Small intestine (tissue), 7 donors: ENCODE results near the gene MAP9. TPM values are rescaled to one million over a fixed set of nuclear protein-coding genes. Genes with fewer than 3 reads are reported as not detected.
A peak's percentile ranks its signal among the peaks of the same experiment; 100 is the strongest.

Experiments used
- DNase-seq, 2 donors: peaks; one replicate each; pipeline versions ENCODE4 v3.0.0 to v3.0.0-alpha.2; 2013
- FAIRE-seq: peaks from 2 replicates; lab custom pipeline; 2012; peaks lifted over from hg19 to GRCh38; lab: Jason Lieb, UNC
- H3K27ac ChIP-seq, 3 donors: one replicate each; pipeline ENCODE4 v1.5.1; 2013; ENCODE audit warnings: low read length in 2 of 3, mild to moderate bottlenecking in 2 of 3, control low read depth in 1 of 3, inconsistent platforms in 1 of 3, low read depth in 1 of 3, moderate library complexity in 1 of 3
- H3K27me3 ChIP-seq, 3 donors: one replicate each; pipeline ENCODE4 v1.6.1; 2013; ENCODE audit warnings: low read length in 3 of 3, inconsistent platforms in 1 of 3; ENCODE audit not compliant: control insufficient read depth in 3 of 3, insufficient read depth in 3 of 3
- H3K36me3 ChIP-seq, 3 donors: one replicate each; pipeline ENCODE4 v1.6.1; 2013; ENCODE audit warnings: low read length in 3 of 3, inconsistent platforms in 1 of 3, low read depth in 1 of 3, mild to moderate bottlenecking in 1 of 3, moderate library complexity in 1 of 3; ENCODE audit not compliant: control insufficient read depth in 3 of 3, insufficient read depth in 2 of 3
- H3K4me1 ChIP-seq, 3 donors: one replicate each; pipeline ENCODE4 v1.6.1; 2013; ENCODE audit warnings: low read length in 2 of 3, inconsistent platforms in 1 of 3, low read depth in 1 of 3, mild to moderate bottlenecking in 1 of 3, moderate library complexity in 1 of 3; ENCODE audit not compliant: control insufficient read depth in 3 of 3, insufficient read depth in 2 of 3
- H3K4me3 ChIP-seq, 3 donors: one replicate each; pipeline ENCODE4 v1.5.1; 2013; ENCODE audit warnings: low read length in 3 of 3, control low read depth in 1 of 3, inconsistent platforms in 1 of 3, low read depth in 1 of 3, mild to moderate bottlenecking in 1 of 3, moderate library complexity in 1 of 3
- H3K9me3 ChIP-seq, 2 donors: one replicate each; pipeline ENCODE4 v1.6.1; 2013; ENCODE audit warnings: low read depth in 1 of 2, low read length in 1 of 2; ENCODE audit not compliant: control insufficient read depth in 2 of 2, insufficient read depth in 1 of 2
- WGBS, 3 donors: extraction: QIAGEN DNeasy Blood & Tissue Kit; methylation state at CpG; one replicate each; pipeline ENCODE4 v1.1.7; 2013; 5-methylcytosine and 5-hydroxymethylcytosine counted together
- polyA plus RNA-seq, 4 donors: library from polyadenylated mRNA; stranded (reverse) in 3 of 4; unstranded in 1 of 4; fragments of 200-250 nt in 3 of 4; fragments of 120-200 nt in 1 of 4; gene quantifications; one replicate each; pipeline versions ENCODE4 v1.2.1 to v1.2.3, GENCODE V29; 2013
- donor health status: healthy with polysubstance abuse.
- donor health status: control.
- donor health status: control.
- donor health status: Bipolar disorder and iron deficiency.
- donor health status: healthy.

The MAP9 gene
- polyA plus RNA-seq, 4 donors = 0.22 to 3.1 (median 1.5) TPM

DNA sequence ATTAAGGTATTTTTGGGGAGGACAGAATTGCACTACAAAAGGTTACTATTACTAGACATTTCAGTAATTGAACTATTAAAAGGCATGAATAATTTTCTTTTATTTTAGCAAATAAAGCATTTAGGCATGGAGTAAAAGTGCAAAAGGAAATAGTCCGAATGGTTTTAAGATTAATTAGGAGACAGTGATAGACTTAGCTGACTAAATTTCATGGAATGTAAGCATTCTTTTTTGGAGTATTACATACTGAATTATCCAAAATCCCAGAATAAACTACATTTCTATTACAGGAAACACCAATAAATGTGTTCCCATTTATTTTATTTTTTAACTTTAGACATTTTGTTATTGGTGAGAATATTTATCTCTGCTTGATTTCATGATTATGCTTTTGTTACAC is 30.7 kb upstream of the MAP9 start:
- peaks cover 0 to 4% (median 0%) of the 10 kb centered on the region in 3 donors for H3K4me1 ChIP-seq
- H3K27ac ChIP-seq = no peak overlapping the region
- no peak overlapping the region for H3K4me3 ChIP-seq
- WGBS, 3 donors = 58 to 70% (median 58%) methylated on average over 1 of the region's 1 CpG
- no peaks in the 10 kb centered on the region for H3K36me3 ChIP-seq
- H3K9me3 ChIP-seq = no peaks in the 10 kb centered on the region
- peak; percentile 71 for FAIRE-seq
- no peak for DNase-seq
- no peaks in the 10 kb centered on the region for H3K27me3 ChIP-seq

DNA sequence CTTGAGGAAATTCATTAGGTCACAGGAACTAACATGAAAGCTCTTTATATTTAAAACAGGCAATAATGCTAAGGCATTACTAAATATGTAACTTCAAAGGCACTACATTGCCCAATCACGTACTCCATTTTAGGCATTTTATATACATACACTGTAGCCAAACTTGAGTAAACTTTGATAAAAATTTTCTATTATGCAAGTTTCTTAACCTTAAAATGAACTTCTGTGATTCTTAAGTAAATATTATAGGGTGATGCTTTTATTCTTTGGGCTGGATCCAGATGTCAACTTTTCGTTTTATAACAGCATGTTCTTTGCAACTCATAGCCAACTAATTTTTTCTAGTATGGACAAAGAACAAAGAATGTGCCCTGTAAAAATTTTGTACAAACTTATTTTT is 28.3 kb upstream of the MAP9 start:
- WGBS, 3 donors = 31 to 42% (median 34%) methylated on average over 2 of the region's 2 CpGs
- no peaks in the 10 kb centered on the region for H3K36me3 ChIP-seq
- no peak for FAIRE-seq
- no peak overlapping the region for H3K27ac ChIP-seq
- H3K27me3 ChIP-seq = no peaks in the 10 kb centered on the region
- no peaks in the 10 kb centered on the region for H3K9me3 ChIP-seq
- DNase-seq = no peak
- no peak overlapping the region for H3K4me3 ChIP-seq
- peaks cover 0 to 6% (median 0%) of the 10 kb centered on the region in 3 donors for H3K4me1 ChIP-seq

- DNase-seq = peak in 1 of 2 donors; percentile 20
- no peak for FAIRE-seq
Observed at GRCh38 chr4:155403886-155404285, 27.1 kb upstream of the MAP9 start.

DNA sequence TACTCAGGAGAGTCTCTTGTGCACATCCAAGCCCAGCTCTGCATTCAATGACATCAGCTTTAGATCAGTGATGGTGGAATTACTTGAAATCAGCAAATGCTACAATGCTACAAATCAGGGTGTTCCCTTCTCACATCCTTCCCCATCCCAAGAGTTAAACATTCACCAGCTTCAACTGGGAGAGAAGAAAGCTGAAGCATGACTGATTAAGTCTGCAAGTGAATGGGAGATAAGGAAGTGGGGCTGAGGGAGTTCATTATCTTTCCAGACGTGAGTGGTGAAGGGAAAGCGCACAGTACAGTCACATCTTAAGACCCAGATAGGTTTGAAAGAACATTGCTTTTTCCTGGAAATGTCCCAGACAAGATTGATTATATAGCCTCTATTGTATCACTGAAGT is 26.2 kb upstream of the MAP9 start:
- Histone ChIP-seq H3K36me3 (no peaks in the 10 kb centered on the region), H3K27ac (no peak overlapping the region), H3K27me3 (peaks cover 0 to 2% (median 0%) of the 10 kb centered on the region in 3 donors), H3K4me3 (no peak overlapping the region), H3K9me3 (no peaks in the 10 kb centered on the region), H3K4me1 (peaks cover 0 to 6% (median 0%) of the 10 kb centered on the region in 3 donors)
- DNase-seq (peak in 1 of 2 donors; percentile 41), FAIRE-seq (no peak)
- 13 to 50% (median 37%) methylated on average over 2 of the region's 2 CpGs for WGBS, 3 donors

More at GRCh38 chr4:155403886-155404285, 27.1 kb upstream of the MAP9 start:
- no peaks in the 10 kb centered on the region for H3K9me3 ChIP-seq
- no peak overlapping the region for H3K27ac ChIP-seq
- H3K4me1 ChIP-seq = peaks cover 0 to 6% (median 0%) of the 10 kb centered on the region in 3 donors
- no peak overlapping the region for H3K4me3 ChIP-seq
- WGBS, 3 donors = 9 to 14% (median 12%) methylated on average over 4 of the region's 4 CpGs
- no peaks in the 10 kb centered on the region for H3K36me3 ChIP-seq
- no peaks in the 10 kb centered on the region for H3K27me3 ChIP-seq

- WGBS, 3 donors = 50 to 60% (median 51%) methylated on average over 2 of the region's 2 CpGs
Observed at GRCh38 chr4:155400893-155401292, 24.1 kb upstream of the MAP9 start.

GRCh38 chr4:155399974-155400697 is 23.4 kb upstream of the MAP9 start:
- H3K27me3 ChIP-seq = peaks cover 0 to 2% (median 0%) of the 10 kb centered on the region in 3 donors
- no peaks in the 10 kb centered on the region for H3K9me3 ChIP-seq
- no peak overlapping the region for H3K27ac ChIP-seq
- WGBS, 3 donors = 65 to 73% (median 73%) methylated on average over 7 of the region's 7 CpGs
- FAIRE-seq (no peak), DNase-seq (no peak)
- H3K4me1 ChIP-seq = peaks cover 0 to 6% (median 0%) of the 10 kb centered on the region in 3 donors
- H3K4me3 ChIP-seq = no peak overlapping the region
- no peaks in the 10 kb centered on the region for H3K36me3 ChIP-seq

More at GRCh38 chr4:155400893-155401292, 24.1 kb upstream of the MAP9 start:
- Histone ChIP-seq H3K27ac (no peak overlapping the region), H3K4me1 (peaks cover 0 to 6% (median 0%) of the 10 kb centered on the region in 3 donors), H3K36me3 (no peaks in the 10 kb centered on the region), H3K4me3 (no peak overlapping the region), H3K9me3 (no peaks in the 10 kb centered on the region), H3K27me3 (peaks cover 0 to 2% (median 0%) of the 10 kb centered on the region in 3 donors)
- FAIRE-seq (no peak), DNase-seq (no peak)

- FAIRE-seq (no peak), DNase-seq (peak in 1 of 2 donors; percentile 18)
- Histone ChIP-seq H3K9me3 (no peaks in the 10 kb centered on the region), H3K27ac (no peak overlapping the region), H3K27me3 (peaks cover 0 to 4% (median 2%) of the 10 kb centered on the region in 3 donors), H3K36me3 (no peaks in the 10 kb centered on the region), H3K4me3 (no peak overlapping the region), H3K4me1 (no peaks in the 10 kb centered on the region)
- WGBS, 3 donors = 45 to 51% (median 46%) methylated on average over 8 of the region's 8 CpGs
Observed at GRCh38 chr4:155392481-155393184, 15.9 kb upstream of the MAP9 start.

DNA sequence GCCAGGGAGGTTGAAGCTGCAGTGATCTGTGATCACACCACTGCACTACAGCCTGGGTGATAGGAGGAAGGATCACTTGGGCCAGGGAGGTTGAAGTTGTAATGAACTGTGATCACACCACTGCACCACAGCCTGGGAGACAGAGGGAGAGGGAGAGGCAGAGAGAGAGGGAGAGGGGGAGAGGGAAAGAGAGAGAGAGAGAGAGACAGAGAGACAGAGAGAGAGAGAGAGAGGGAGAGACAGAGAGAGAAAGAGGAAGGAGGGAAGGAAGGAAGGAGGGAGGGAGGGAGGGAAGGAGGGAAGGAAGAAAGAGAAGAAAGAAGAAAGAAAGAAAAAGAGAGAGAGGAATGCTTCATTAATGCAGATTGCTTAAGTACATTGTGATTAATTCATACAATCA is 15.2 kb upstream of the MAP9 start:
- DNase-seq (no peak), FAIRE-seq (no peak)
- Histone ChIP-seq H3K4me1 (no peaks in the 10 kb centered on the region), H3K27me3 (peaks cover 0 to 4% (median 2%) of the 10 kb centered on the region in 3 donors), H3K4me3 (no peak overlapping the region), H3K36me3 (no peaks in the 10 kb centered on the region), H3K27ac (no peak overlapping the region), H3K9me3 (no peaks in the 10 kb centered on the region)
